Endothelial cell of umbilical vein (primary cell): ENCODE data around the gene HEATR1. TPM values are rescaled to one million over a fixed set of nuclear protein-coding genes. Genes with fewer than 3 reads are reported as not detected.
A peak's percentile ranks its signal among the peaks of the same experiment; 100 is the strongest.

Source experiments
- BruUV-seq: library from RNA; stranded (reverse); fragments of 400-500 nt; replicated peaks from 2 replicates; lab custom pipeline; 2021; lab: Mats Ljungman, UMichigan
- CTCF ChIA-PET: fragments of 300-600, 350-600 bp; sonication (Branson Sonifier 250); formaldehyde crosslinking; loops from one replicate; lab custom pipeline; 2021; ENCODE audit warnings: antibody characterized with exemption, inconsistent platforms; lab: Charles Lee
- POLR2A ChIA-PET: fragments of 300-600, 350-600 bp; sonication (Branson Sonifier 250); formaldehyde crosslinking; loops from one replicate; lab custom pipeline; 2021; ENCODE audit warnings: antibody characterized with exemption, inconsistent platforms; lab: Charles Lee
- DNase-seq: peaks from one replicate; pipeline ENCODE4 v3.0.0-alpha.2; 2011; ENCODE audit warnings: low read depth, low spot score
- FAIRE-seq: peaks from 2 replicates; lab custom pipeline; 2011; peaks lifted over from hg19 to GRCh38; lab: Jason Lieb, UNC
- H2AFZ ChIP-seq: 2 replicates; pipeline ENCODE4 v1.6.0; 2012; ENCODE audit warnings: low read depth, low read length, control low read depth, inconsistent platforms
- H3K27ac ChIP-seq: 2 replicates; pipeline ENCODE4 v1.5.1; 2011; ENCODE audit warnings: low read depth, mild to moderate bottlenecking, control low read depth, low read length, moderate library complexity; ENCODE audit not compliant: insufficient read depth
- H3K27me3 ChIP-seq, 2 experiments: 2 replicates each; pipeline versions ENCODE4 v1.6.0 to v1.6.1; 2011; ENCODE audit warnings: low read length in 2 of 2, mixed read lengths in 1 of 2; ENCODE audit not compliant: control insufficient read depth in 2 of 2, insufficient read depth in 2 of 2
- H3K36me3 ChIP-seq, 2 experiments: 2 replicates in 1 of 2; 3 replicates in 1 of 2; pipeline ENCODE4 v1.5.1; 2011; ENCODE audit warnings: low read length in 2 of 2, mild to moderate bottlenecking in 1 of 2, moderate library complexity in 1 of 2; ENCODE audit not compliant: control insufficient read depth in 2 of 2, insufficient read depth in 2 of 2; ENCODE audit errors: extremely low read depth in 1 of 2
- H3K4me1 ChIP-seq: 3 replicates; pipeline ENCODE4 v1.5.1; 2011; ENCODE audit warnings: mild to moderate bottlenecking, low read length; ENCODE audit not compliant: control insufficient read depth, insufficient read depth; ENCODE audit errors: extremely low read depth
- H3K4me2 ChIP-seq: 2 replicates; pipeline ENCODE4 v1.6.1; 2011; ENCODE audit warnings: low read length, control low read depth, mixed read lengths; ENCODE audit not compliant: insufficient read depth
- H3K4me3 ChIP-seq, 3 experiments: fragments of 200-600 bp in 1 of 3; sonication (generic), shearing (Covaris generic) in 1 of 3; replicated peaks in 1 of 3; 2 replicates each; pipeline ENCODE4 v1.5.1; 2011 to 2016; ENCODE audit warnings: control low read depth in 3 of 3, low read length in 3 of 3, mild to moderate bottlenecking in 2 of 3, inconsistent platforms in 1 of 3, low read depth in 1 of 3, moderate library complexity in 1 of 3; ENCODE audit not compliant: insufficient read depth in 1 of 3
- H3K79me2 ChIP-seq: 2 replicates; pipeline ENCODE4 v1.6.0; 2012; ENCODE audit warnings: low read length, inconsistent platforms; ENCODE audit not compliant: control insufficient read depth, insufficient read depth
- H3K9ac ChIP-seq: replicated peaks from 2 replicates; pipeline ENCODE3; 2011; ENCODE audit warnings: low read length, control low read depth; ENCODE audit not compliant: insufficient read depth; ENCODE audit errors: extremely low read depth
- H3K9me1 ChIP-seq: replicated peaks from 3 replicates; pipeline ENCODE4 v1.6.0; 2011; ENCODE audit warnings: mild to moderate bottlenecking, low read length; ENCODE audit not compliant: control insufficient read depth, insufficient read depth; ENCODE audit errors: extremely low read depth
- H3K9me3 ChIP-seq: replicated peaks from 2 replicates; pipeline ENCODE4 v1.5.1; 2012; ENCODE audit warnings: low read length, inconsistent platforms; ENCODE audit not compliant: control insufficient read depth, insufficient read depth
- H4K20me1 ChIP-seq: replicated peaks from 2 replicates; pipeline ENCODE3; 2011; ENCODE audit warnings: mild to moderate bottlenecking, low read length; ENCODE audit not compliant: control insufficient read depth, insufficient read depth; ENCODE audit errors: extremely low read depth
- EZH2 ChIP-seq: IDR thresholded peaks from 2 replicates; pipeline ENCODE4 v1.6.1; 2012; ENCODE audit warnings: borderline replicate concordance, low read depth, mild to moderate bottlenecking, moderate library complexity, low read length, inconsistent platforms; ENCODE audit not compliant: severe bottlenecking
- FOS ChIP-seq: IDR thresholded peaks from 2 replicates; pipeline ENCODE4 v1.6.1; 2011; ENCODE audit warnings: mild to moderate bottlenecking, low read length, moderate library complexity, borderline replicate concordance; ENCODE audit not compliant: insufficient read depth
- GATA2 ChIP-seq: IDR thresholded peaks from 2 replicates; pipeline ENCODE4 v1.7.0; 2011; ENCODE audit warnings: low read depth, mild to moderate bottlenecking, moderate library complexity, mixed read lengths, low read length; ENCODE audit not compliant: insufficient read length, insufficient read depth
- JUN ChIP-seq: IDR thresholded peaks from 2 replicates; pipeline ENCODE4 v1.6.1; 2011; ENCODE audit warnings: borderline replicate concordance, low read depth; ENCODE audit not compliant: insufficient read length, insufficient read depth
- MYC ChIP-seq: IDR thresholded peaks from one replicate; pipeline ENCODE4 v1.6.1; 2011; ENCODE audit warnings: mild to moderate bottlenecking, low read depth, low read length
- POLR2A ChIP-seq: IDR thresholded peaks from 2 replicates; pipeline ENCODE4 v1.6.1; 2012; ENCODE audit warnings: low read depth, mild to moderate bottlenecking, control low read depth, low read length
- POLR2AphosphoS5 ChIP-seq: IDR thresholded peaks from 2 replicates; pipeline ENCODE4 v1.6.1; 2012; ENCODE audit warnings: low read depth, mild to moderate bottlenecking, control low read depth, low read length, moderate library complexity; ENCODE audit not compliant: insufficient read depth
- dilution Hi-C: fragments of 300-500 bp; cut with MboI; formaldehyde crosslinking; loops from one replicate; pipeline ENCODE4 v1.15.0; 2019; ENCODE audit warnings: low sequenced_read_pairs; ENCODE audit not compliant: extremely low pct_ligation_motif_present
- intact Hi-C: fragments of 100-400 bp; cut with micrococcal nuclease; formaldehyde crosslinking; loops from one replicate; pipeline ENCODE4 v1.10.0; 2022
- polyA plus RNA-seq, 4 experiments: library from polyadenylated mRNA; depleted of rRNA in 3 of 4; stranded (reverse) in 3 of 4; unstranded in 1 of 4; fragments of >200 nt; gene quantifications; 2 replicates each; pipeline versions ENCODE4 v1.2.1 to v1.2.3, GENCODE V29; 2011 to 2012; ENCODE audit warnings: missing spikeins in 1 of 4
- total RNA-seq: library from RNA; stranded (reverse); gene quantifications from 2 replicates; pipeline ENCODE4 v1.2.3, GENCODE V29; 2021
- TF ChIP-seq, protein P1 (sequence below), 2 donors: IDR thresholded peaks; 1 replicate in 1 of 2; 2 replicates in 1 of 2; pipeline ENCODE4 v1.5.1; 2011; ENCODE audit warnings: low read length in 2 of 2, mild to moderate bottlenecking in 2 of 2, moderate library complexity in 2 of 2, control low read depth in 1 of 2, inconsistent platforms in 1 of 2, low read depth in 1 of 2; ENCODE audit not compliant: insufficient read depth in 1 of 2; ENCODE audit errors: extremely low read depth in 1 of 2
- TF ChIP-seq, protein P2 (sequence below): IDR thresholded peaks from 2 replicates; pipeline ENCODE4 v1.6.1; 2011; ENCODE audit not compliant: insufficient read depth, insufficient read length

The HEATR1 gene
- total and polyA plus RNA-seq, 2 donors (not counting 3 experiments of a cell fraction or from before 2014, with no cell fraction given) = 8.4 to 62.0 TPM

DNA sequence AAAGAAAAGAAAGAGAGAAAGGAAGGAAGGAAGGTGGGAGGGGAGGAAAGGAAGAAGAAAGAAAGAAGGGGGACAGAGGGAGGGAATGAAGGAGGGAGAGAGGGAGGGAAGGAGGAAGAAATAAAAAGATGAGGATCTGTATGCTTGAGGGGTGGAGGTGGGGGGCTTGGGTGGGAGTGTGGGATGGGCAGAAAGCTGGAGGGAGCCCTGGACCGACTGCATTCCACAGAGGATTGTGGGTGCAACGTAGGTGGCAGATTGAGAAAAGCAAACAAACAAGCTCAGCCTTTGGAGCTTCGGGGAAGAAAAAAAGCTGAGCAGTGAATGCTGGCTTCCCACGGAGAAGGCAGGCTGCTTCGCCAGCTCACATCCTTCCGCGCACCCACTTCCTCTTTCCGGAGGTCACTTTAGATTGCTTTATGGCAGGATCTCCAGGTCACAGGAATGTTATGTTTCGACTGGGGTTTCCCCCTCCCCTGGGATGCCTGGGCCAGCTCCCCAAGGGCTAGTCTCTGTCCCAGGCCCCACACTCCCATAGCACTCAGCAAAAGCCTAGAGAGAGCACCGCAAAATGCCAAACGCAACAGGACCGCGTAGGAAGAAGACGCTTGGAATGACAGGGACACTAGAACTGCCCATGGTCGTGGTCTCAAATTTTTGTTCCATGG lies 101.2 kb downstream of the HEATR1 start:
- peak overlapping the region in 1 of 3 experiments; percentile 4 for H3K4me3 ChIP-seq
- DNase-seq (peak; percentile 89), FAIRE-seq (peak; percentile 99)
- BruUV-seq = no TSS peak
- peak overlapping the region; percentile 36 for H3K4me2 ChIP-seq
- no peaks in the 10 kb centered on the region for H3K79me2 ChIP-seq
- CTCF ChIA-PET = interaction anchor here (0.7 to 1.2 kb wide), 3 partner anchors 12 to 106 kb away, joined by 3 to 9 read pairs (median 4); partner anchors contain the start of gene LGALS8
- intact Hi-C loops (loop anchor here (1.0 to 5.0 kb wide), 5 partner anchors 12 to 221 kb away; partner anchors contain the start of gene ERO1B), dilution Hi-C loops (no loop called here)
- no peaks in the 10 kb centered on the region for H4K20me1 ChIP-seq
- peaks cover 10% of the 10 kb centered on the region for H3K4me1 ChIP-seq
- H3K9me1 ChIP-seq = no peaks in the 10 kb centered on the region
- TF ChIP-seq GATA2 (peak; percentile 59), MYC (no peak), POLR2A (peak; percentile 48), FOS (peak; percentile 57), EZH2 (no peak), POLR2AphosphoS5 (peak; percentile 82), JUN (peak; percentile 71)
- TF ChIP-seq, protein P1, sequence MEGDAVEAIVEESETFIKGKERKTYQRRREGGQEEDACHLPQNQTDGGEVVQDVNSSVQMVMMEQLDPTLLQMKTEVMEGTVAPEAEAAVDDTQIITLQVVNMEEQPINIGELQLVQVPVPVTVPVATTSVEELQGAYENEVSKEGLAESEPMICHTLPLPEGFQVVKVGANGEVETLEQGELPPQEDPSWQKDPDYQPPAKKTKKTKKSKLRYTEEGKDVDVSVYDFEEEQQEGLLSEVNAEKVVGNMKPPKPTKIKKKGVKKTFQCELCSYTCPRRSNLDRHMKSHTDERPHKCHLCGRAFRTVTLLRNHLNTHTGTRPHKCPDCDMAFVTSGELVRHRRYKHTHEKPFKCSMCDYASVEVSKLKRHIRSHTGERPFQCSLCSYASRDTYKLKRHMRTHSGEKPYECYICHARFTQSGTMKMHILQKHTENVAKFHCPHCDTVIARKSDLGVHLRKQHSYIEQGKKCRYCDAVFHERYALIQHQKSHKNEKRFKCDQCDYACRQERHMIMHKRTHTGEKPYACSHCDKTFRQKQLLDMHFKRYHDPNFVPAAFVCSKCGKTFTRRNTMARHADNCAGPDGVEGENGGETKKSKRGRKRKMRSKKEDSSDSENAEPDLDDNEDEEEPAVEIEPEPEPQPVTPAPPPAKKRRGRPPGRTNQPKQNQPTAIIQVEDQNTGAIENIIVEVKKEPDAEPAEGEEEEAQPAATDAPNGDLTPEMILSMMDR (IDR thresholded peaks at IDR 0.05; ENCODE audit: extremely low read depth in 1 of 2, insufficient read depth in 1 of 2, low read depth in 1 of 2, low read length in 2 of 2) = no peak
- TF ChIP-seq, protein P2, sequence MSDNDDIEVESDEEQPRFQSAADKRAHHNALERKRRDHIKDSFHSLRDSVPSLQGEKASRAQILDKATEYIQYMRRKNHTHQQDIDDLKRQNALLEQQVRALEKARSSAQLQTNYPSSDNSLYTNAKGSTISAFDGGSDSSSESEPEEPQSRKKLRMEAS = no peak
- H3K27ac ChIP-seq = peak overlapping the region; percentile 1
- no peaks in the 10 kb centered on the region for H3K27me3 ChIP-seq
- H3K9ac ChIP-seq = no peak overlapping the region
- POLR2A ChIA-PET = interaction anchor here (1.4 kb wide), 1 partner anchor 22 kb away, joined by 4 read pairs; no protein-coding TSS in a partner anchor
- no peak overlapping the region for H2AFZ ChIP-seq
- H3K36me3 ChIP-seq = no peaks in the 10 kb centered on the region
- H3K9me3 ChIP-seq = no peaks in the 10 kb centered on the region
